Right lobe of liver (tissue), 6 donors: ENCODE measurements around the gene KLF13. TPM values are rescaled to one million over a fixed set of nuclear protein-coding genes. Genes with fewer than 3 reads are reported as not detected.

ENCODE experiments used
- ATAC-seq, 4 donors: fragments of 200-7000 bp; cut with Tn5 transposase; one replicate each; pipeline ENCODE4 v1.9.1; 2020; ENCODE audit warnings: mild to moderate bottlenecking in 4 of 4, moderate library complexity in 4 of 4
- DNase-seq, 3 donors: peaks; one replicate each; pipeline ENCODE4 v3.0.0-alpha.2; 2020
- H3K27ac ChIP-seq, 3 donors: fragments of 200-600 bp; one replicate each; pipeline ENCODE4 v1.8.0; 2022
- H3K27me3 ChIP-seq, 2 donors: fragments of 200-600 bp; one replicate each; pipeline ENCODE4 v1.8.0; 2022
- H3K36me3 ChIP-seq, 4 donors: fragments of 200-600 bp; sonication (generic) in 1 of 4; one replicate each; pipeline versions ENCODE4 v1.5.1 to v1.8.0; 2017 to 2022; ENCODE audit warnings: control low read depth in 1 of 4
- H3K4me1 ChIP-seq, 4 donors: fragments of 200-600 bp; sonication (generic) in 1 of 4; one replicate each; pipeline versions ENCODE4 v1.5.1 to v1.8.0; 2017 to 2022; ENCODE audit warnings: control low read depth in 1 of 4
- H3K4me3 ChIP-seq, 3 donors: fragments of 200-600 bp; one replicate each; pipeline ENCODE4 v1.8.0; 2022
- H3K9me3 ChIP-seq, 4 donors: fragments of 200-600 bp; sonication (generic) in 1 of 4; one replicate each; pipeline versions ENCODE4 v1.5.1 to v1.8.0; 2017 to 2022; ENCODE audit warnings: control low read depth in 1 of 4
- CTCF ChIP-seq, 4 donors: fragments of 200-600 bp in 3 of 4; fragments of 450-650 bp in 1 of 4; IDR thresholded peaks; one replicate each; pipeline versions ENCODE4 v1.5.1 to v1.8.0; 2016 to 2022; ENCODE audit warnings: antibody characterized with exemption in 4 of 4, mild to moderate bottlenecking in 2 of 4
- POLR2A ChIP-seq: fragments of 450-650 bp; IDR thresholded peaks from one replicate; pipeline ENCODE4 v1.6.1; 2017; ENCODE audit warnings: antibody characterized with exemption, mild to moderate bottlenecking
- WGBS: methylation state at CpG from one replicate; pipeline ENCODE4 v1.1.6; 2018; ENCODE audit warnings: low coverage, low lambda C conversion rate; ENCODE audit not compliant: insufficient coverage; ENCODE audit errors: missing lambda C conversion rate; 5-methylcytosine and 5-hydroxymethylcytosine counted together
- intact Hi-C, 2 donors: fragments of 100-400 bp; cut with DNase I; formaldehyde crosslinking; loops; one replicate each; pipeline versions ENCODE4 v1.11.2 to v1.14.1; 2022
- total RNA-seq, 6 experiments: library from RNA; depleted of rRNA in 2 of 6; stranded (reverse); fragments of >200 nt in 2 of 6; fragmentation: NEBNext Ultra II Directional in 3 of 6; extraction: Animal tissue kit (Norgen Biotek cat#: 25700) in 3 of 6; gene quantifications; one replicate each; pipeline versions ENCODE4 v1.1.0 to v1.2.4, GENCODE V29; 2016 to 2023
- donor health status: DM: no; HTN: yes; CAD: no.
- donor health status: DM: no; HTN: no; CAD: no.
- donor health status: DM: no; HTN: no; CAD: no.
- donor health status: DM: no; HTN: yes; CAD: no.
- donor health status: DM: no; HTN: yes; CAD: no.

KLF13 gene
- total RNA-seq, 6 experiments from 2014 or later: 22.7 to 66.2 (median 28.5) TPM

- peaks cover 0 to 20% (median 9%) of the 10 kb centered on the region in 4 donors for H3K4me1 ChIP-seq
- DNase-seq: peak in 2 of 3 donors; percentile 46 to 58
- ATAC-seq: no peak
- intact Hi-C loops: loop anchor here in 1 of 2 donors (10.0 kb wide), 1 partner anchor 64 kb away; no protein-coding TSS in a partner anchor
- no peaks in the 10 kb centered on the region for H3K27me3 ChIP-seq
- WGBS: 98% methylated on average over 8 of the region's 18 CpGs
- H3K36me3 ChIP-seq: no peaks in the 10 kb centered on the region
- TF ChIP-seq CTCF (IDR thresholded peaks at IDR 0.05) (no peak), POLR2A (no peak)
- H3K9me3 ChIP-seq: no peaks in the 10 kb centered on the region
- no peak overlapping the region for H3K4me3 ChIP-seq
- H3K27ac ChIP-seq: no peak overlapping the region
Measured at GRCh38 chr15:31278544-31279220, 48.0 kb upstream of the KLF13 start.

- Histone ChIP-seq H3K27me3 (no peaks in the 10 kb centered on the region), H3K4me1 (peaks cover 0 to 20% (median 9%) of the 10 kb centered on the region in 4 donors), H3K27ac (peak overlapping the region; percentile 20 to 69 (median 66)), H3K4me3 (no peak overlapping the region), H3K36me3 (no peaks in the 10 kb centered on the region), H3K9me3 (no peaks in the 10 kb centered on the region)
- intact Hi-C loops: loop anchor here in 1 of 2 donors (10.0 kb wide), 1 partner anchor 65 kb away; no protein-coding TSS in a partner anchor
- peak; percentile 13 for TF ChIP-seq POLR2A
- no peak for TF ChIP-seq CTCF (IDR thresholded peaks at IDR 0.05)
- peak; percentile 69 to 85 (median 85) for DNase-seq
- WGBS: 40% methylated on average over 3 of the region's 11 CpGs
- ATAC-seq: peak; percentile 91 to 93 (median 92)
Measured at GRCh38 chr15:31279221-31280045, 47.2 kb upstream of the KLF13 start.

- peak; percentile 80 to 87 (median 82) for ATAC-seq
- WGBS: 31% methylated on average over 3 of the region's 16 CpGs
Measured at GRCh38 chr15:31280046-31280830, 46.4 kb upstream of the KLF13 start.

More at GRCh38 chr15:31280046-31280830, 46.4 kb upstream of the KLF13 start:
- H3K36me3 ChIP-seq: no peaks in the 10 kb centered on the region
- H3K9me3 ChIP-seq: no peaks in the 10 kb centered on the region
- DNase-seq: peak; percentile 69 to 83 (median 80)
- H3K27ac ChIP-seq: peak overlapping the region; percentile 20 to 69 (median 66)
- TF ChIP-seq CTCF (IDR thresholded peaks at IDR 0.05) (no peak), POLR2A (peak; percentile 1)
- peaks cover 0 to 20% (median 9%) of the 10 kb centered on the region in 4 donors for H3K4me1 ChIP-seq
- H3K4me3 ChIP-seq: no peak overlapping the region
- H3K27me3 ChIP-seq: no peaks in the 10 kb centered on the region
- intact Hi-C loops: no loop called here
